Measurements from ENCODE around the gene DNAJB2. TPM values are rescaled to one million over a fixed set of nuclear protein-coding genes. Genes with fewer than 3 reads are reported as not detected.
A peak's percentile ranks its signal among the peaks of the same experiment; 100 is the strongest.

DNAJB2 gene
- 161 TPM for total RNA-seq

GRCh38 chr2:219279151-219279915 lies at the start of gene DNAJB2:
TSS of gene DNAJB2 (plus strand) at chr2:219279366. CDS start at chr2:219279834, 468 bp downstream.
- peak; percentile 99 for DNase-seq (ENCODE audit: low spot score)

DNA sequence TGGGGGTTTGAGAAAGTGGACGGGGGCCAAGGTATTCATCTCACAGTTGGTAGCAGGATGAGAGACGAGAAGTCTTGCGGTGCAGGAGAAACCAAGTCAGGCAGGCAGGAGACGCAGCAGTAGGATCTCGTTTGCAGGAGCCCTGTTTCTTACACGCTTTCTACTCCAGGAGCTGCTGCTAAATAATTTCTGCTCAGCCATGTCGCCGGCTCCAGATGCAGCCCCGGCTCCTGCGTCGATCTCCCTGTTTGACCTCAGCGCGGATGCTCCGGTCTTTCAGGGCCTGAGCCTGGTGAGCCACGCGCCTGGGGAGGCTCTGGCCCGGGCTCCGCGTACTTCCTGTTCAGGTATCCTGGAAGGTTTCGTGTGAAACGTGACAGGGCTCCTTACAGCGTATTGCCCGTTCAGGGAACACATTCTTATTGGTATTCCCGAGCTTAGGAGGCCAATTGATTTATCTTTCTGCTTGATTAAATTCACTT lies 49.1 kb upstream of the DNAJB2 start:
- DNase-seq (ENCODE audit: low spot score) = peak; percentile 69

DNA sequence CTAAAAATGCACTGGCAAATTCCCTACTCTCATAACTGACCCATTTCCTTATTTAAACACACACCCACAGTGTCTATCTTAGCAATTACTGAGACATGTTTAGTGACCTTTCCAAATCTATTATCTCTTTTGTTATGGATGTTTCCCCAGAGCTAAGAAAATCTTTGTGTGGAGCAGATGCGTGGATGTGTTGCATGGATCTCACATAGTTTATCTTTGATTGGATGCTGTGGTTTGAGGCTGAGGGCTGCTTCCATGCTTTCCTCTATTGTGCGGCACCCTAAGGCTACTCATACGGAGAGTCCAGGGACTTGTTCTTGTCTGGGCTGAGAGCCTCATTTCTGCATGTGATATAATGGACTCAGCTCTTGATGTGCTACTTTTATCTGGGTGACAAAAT lies 44.8 kb upstream of the DNAJB2 start:
- no peak for DNase-seq (ENCODE audit: low spot score)

GRCh38 chr2:219243291-219243761 lies 35.8 kb upstream of the DNAJB2 start:
- peak; percentile 57 for DNase-seq (ENCODE audit: low spot score)

DNA sequence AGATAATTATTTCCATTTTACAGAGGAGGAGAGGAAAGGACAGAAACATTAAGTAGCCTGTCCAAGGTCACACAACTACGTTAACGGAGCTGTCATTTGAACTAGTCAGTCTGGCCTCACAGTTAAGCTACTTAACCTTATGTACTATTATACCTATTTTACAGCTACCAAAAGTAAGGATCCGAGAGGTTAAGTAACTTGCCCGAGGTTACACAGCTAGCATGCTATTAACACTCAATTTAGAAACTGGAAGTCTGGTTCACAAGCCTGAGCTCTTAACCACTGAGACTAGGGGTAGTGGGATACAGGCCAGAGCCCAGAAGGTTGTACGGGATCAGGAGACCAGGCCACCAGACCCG lies 34.4 kb upstream of the DNAJB2 start:
- no peak for DNase-seq (ENCODE audit: low spot score)

DNA sequence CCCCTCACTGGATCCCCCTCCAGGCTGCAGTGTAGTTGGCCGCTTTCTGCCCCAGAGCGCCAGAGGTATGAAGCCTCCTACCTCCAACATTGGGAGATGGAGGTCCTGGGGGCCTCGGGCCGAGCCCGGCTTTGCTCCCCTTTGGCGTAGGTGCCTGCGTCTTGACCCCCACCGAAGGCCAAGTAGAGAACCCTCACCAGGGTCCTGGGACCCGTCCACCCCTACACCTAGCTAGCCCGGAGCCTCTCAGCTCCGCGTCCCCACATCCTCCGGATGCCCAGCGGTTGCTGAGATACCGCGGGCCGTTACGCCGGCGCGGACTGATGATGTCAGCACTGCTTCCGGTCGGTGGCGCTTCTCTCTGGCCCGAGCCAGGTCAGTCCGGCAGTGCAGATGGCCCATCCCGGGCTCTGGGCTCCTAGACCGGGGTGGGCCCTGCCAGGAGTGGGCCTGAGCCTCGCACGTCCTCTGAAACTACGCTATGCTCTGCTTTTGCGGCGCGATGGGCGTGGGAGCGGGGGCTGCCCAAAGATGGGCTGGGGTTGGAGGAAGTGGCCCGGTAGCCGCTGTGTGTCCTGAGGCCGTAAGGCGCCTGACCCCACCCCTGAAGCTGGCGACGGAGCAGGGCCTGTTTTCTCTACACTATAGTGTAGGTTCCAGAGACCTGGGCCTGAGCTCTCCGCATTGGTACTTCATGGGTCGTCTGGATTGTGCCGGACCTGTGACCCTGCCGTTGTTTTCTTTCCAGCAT lies 33.8 kb upstream of the DNAJB2 start, which contains the start of the genes GLB1L and STK16:
Gene GLB1L, minus strand, starts transcription at position 297 of the 751 bp plus-strand sequence. CDS start 1,871 bp downstream, outside the sequence.
Gene STK16, plus strand, starts transcription at position 332 of the 751 bp plus-strand sequence. CDS start 521 bp downstream, outside the sequence.
- peak; percentile 96 for DNase-seq (ENCODE audit: low spot score)

GRCh38 chr2:219245899-219246230 lies 33.3 kb upstream of the DNAJB2 start:
- DNase-seq (ENCODE audit: low spot score) = no peak

GRCh38 chr2:219246559-219246958 lies 32.6 kb upstream of the DNAJB2 start:
- no peak for DNase-seq (ENCODE audit: low spot score)

DNA sequence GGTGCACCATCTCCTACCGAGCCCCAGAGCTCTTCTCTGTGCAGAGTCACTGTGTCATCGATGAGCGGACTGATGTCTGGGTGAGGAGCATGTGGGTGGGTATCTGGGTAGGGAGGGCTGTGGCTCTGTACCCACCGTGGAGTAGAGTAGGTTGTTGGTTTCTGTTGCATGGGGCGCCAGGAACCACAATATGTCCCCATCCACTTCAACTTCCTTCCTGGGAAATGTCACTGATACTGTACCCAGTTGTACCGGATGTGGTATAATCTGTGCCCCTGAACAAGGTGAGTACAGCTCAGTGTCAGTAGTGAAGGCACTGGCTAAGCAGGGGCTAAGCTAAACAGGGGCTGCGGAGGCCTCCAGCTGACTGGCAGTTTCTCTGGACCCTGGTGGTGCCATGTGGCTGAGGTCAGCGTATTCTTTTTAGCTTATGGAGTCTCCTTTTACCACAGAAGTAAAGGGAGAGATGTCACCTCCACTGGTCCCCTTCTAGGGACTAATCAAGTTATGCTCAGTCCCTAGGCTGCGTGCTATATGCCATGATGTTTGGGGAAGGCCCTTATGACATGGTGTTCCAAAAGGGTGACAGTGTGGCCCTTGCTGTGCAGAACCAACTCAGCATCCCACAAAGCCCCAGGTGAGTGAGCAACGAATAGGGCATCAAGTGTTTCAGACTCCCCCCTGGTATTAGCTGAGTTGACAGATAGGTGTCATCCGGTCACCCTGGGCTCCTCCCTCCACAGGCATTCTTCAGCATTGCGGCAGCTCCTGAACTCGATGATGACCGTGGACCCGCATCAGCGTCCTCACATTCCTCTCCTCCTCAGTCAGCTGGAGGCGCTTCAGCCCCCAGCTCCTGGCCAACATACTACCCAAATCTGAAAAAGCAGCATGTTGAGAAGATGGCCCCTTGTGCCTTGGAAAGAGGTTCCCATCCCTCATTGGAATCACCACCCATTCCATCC lies 31.2 kb upstream of the DNAJB2 start:
- DNase-seq (ENCODE audit: low spot score) = no peak

- no peak for DNase-seq (ENCODE audit: low spot score)
Observed at GRCh38 chr2:219248845-219249202, 30.3 kb upstream of the DNAJB2 start.

DNA sequence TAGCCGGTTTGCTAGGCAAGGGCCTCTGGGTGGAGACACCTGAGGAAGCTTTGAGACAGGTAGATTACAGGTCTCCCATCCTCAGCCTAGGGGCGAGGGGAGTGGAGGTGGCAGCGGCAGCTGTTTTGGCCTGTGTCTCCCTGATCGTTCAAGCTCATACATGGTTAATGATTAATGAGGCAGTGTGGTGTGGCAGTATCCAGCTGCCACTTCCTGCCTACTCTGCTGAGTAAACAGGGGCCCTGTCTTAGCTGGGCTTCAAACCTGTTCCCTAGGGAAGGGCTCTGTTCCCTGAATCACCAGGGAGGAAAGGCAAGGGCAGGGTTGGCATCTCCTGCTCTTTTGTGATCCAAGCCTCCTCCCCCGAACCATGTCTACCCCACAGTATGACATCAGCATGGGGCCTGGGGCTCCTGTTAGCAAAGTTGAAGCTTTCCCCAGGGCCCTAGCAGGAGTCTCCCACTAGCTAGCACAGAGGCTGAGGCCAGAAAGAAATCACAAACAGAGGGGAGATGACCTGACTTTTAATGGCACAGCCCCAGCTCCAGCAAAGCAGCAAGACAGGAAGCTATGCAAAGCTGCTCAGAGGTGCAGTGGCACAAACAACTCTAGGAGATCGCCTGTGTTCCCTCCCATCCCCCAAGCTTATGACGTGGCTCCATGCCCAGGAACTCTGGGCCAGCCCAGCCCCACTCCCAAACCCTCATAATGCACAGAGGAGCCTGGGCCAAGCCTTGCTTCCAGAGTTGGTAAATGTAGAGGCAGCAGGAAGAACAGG lies 29.8 kb upstream of the DNAJB2 start:
- DNase-seq (ENCODE audit: low spot score) = peak; percentile 87

- DNase-seq (ENCODE audit: low spot score) = no peak
Observed at GRCh38 chr2:219250049-219250781, 29.0 kb upstream of the DNAJB2 start.

DNA sequence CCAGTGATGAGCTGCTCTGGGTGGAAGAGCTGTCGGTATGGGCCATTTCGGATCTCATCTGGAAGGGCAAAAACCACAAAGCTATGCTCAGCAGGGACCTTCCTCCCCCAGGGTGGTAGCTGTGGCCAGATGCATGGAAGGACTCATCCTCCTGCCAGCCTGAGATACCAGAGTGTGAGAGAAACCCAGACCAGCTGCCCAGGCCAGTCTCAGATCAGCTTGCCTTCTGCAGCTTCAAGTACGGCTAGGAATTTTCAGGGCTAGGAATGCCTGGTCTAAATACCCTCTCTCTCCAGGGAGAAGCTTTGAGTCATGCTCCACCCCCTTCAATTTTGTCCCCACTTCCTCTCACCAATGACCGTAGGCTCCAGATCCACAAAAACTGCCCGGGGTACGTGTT lies 27.5 kb upstream of the DNAJB2 start:
- DNase-seq (ENCODE audit: low spot score) = no peak

DNA sequence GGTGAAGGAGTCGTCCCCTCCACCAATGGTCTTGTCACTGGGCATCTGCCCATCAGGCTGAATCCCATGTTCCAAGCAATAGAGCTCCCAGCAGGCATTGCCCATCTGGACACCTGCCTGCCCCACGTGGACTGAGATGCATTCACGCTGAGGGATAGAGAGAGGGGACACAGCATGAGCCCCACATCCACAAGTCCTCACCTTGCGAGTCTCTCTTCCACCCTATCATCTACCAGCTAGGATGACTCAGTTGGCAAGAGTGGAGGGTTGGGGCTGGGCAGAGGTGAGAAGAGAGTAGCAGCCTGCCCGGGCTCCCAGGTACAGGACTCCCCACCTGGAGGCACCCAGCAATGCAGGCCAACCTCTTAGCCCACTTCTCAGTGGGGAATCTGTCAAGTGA lies 27.1 kb upstream of the DNAJB2 start:
- DNase-seq (ENCODE audit: low spot score) = no peak

DNA sequence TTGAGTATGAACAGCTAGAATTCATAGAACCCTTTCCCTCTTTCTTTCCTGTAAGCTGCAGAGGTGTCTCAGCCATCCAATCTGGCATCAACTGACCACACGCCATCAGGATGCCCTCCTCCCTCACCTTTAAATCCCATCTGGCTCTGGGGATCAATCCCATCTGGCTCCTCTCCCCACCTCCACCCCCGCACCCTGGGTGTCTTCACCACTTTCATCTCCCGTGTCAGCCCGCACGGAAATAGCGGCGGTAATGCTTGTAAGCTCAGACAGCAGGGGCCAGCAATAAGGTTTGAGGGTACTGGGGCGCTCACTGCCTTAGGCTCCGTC lies 26.6 kb upstream of the DNAJB2 start:
- DNase-seq (ENCODE audit: low spot score) = no peak

DNA sequence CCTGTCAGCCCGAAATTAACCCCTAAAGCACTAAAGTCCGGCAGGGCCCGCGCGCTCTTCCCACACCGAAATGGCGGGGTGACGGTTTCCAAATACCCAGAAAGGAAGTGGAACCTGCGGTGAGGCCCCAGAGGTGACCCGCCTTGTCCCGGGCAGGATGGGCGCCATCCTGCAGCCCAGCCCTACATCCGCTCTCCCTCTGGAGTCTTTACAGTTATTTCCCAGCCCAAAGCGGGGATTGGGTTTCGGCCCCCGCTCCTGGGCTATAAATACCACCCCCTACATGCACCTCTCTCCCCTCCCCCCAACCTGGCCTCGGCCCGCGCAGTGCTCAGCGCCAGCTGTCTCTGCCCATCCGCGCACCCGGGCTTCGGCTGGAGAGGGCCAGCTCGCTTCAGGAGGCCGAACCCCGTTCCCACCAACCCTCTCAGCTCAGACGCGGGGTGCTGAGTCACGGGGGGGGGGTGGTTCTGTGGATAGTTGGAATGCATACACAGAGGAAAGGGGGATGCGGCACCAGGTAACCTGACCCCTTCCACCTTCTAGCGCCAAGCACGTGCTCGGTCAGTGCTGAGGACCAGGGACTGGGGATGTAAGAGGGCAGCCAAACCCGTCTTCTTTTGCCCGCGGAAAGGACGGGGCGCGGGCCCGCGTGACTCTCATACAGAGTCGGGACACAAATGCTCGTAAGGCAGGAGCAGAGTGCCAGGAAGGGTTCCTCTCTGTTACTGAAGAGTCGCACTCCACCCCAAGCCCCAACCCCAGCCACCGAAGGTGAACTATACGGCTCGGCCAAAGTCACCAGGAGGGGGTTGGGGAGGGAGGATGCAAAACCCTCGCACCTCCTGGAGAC lies 26.0 kb upstream of the DNAJB2 start, which contains the start of gene TUBA4B:
Gene TUBA4B, plus strand, starts transcription at position 344 of the 853 bp plus-strand sequence. Its CDS starts 165 bp downstream, at position 509.
- peak; percentile 16 for DNase-seq (ENCODE audit: low spot score)

DNA sequence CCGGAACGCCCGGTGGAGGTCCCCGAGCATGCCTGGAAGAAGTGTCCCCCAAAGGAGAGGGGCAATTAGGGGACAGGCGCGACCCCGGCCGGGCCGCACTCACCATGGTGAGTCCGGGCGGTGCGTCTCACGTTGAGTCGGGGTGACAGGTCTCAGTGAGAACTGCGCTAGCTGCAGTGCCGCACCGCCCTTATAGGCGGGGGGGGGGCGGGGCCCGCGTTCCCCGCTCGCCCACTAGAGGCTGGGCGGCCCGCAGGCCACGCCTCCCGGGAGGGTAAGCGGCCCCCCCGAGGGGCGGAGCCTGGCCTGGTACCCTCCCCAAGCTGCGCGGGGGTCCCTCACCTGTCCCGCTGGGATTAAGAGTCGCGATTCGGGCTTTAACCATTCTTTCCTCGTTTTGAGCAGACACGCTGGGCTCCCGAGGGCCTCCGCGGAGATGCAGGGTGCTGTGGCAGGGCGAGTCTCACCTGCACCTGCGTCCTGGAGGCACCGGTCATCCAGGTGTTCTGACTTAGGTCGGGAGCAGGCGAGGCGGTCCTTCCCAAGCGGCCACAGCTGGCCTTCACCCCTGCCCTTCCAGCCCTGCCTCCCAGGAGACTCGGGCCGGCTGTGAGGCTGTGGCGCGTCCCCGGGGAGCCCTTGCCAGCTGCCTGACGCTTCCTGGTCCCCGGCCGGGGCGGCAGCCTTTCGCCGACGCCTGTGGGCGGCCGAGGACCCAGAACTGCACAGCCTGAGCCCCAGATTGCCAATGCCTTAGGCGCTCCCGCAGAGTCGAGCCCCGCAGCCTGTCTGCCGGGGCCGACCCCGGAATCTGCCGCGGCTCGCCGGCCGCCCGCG lies 25.2 kb upstream of the DNAJB2 start, which contains the start of gene TUBA4A:
Gene TUBA4A, minus strand, starts transcription at position 166 of the 837 bp plus-strand sequence. Its CDS starts 60 bp downstream, at position 106.
- DNase-seq (ENCODE audit: low spot score) = peak; percentile 87

GRCh38 chr2:219254590-219255201 lies 24.5 kb upstream of the DNAJB2 start:
- DNase-seq (ENCODE audit: low spot score) = no peak

Measured in mucosa of gallbladder (tissue), 1 donor.